ENCODE data around the gene RIC1. TPM values are rescaled to one million over a fixed set of nuclear protein-coding genes. Genes with fewer than 3 reads are reported as not detected.

RIC1 gene
- polyA plus RNA-seq, 1 donor from 2014 or later = 9.5 TPM

GRCh38 chr9:5817862-5818261 lies 189.0 kb downstream of the RIC1 start:
- Mint-ChIP-seq H3K36me3 (peaks cover 15% of the 10 kb centered on the region), H3K9me3 (peaks cover 0 to 2% (median 0%) of the 10 kb centered on the region in 3 donors), H3K4me1 (peaks cover 0 to 4% (median 0%) of the 10 kb centered on the region in 3 donors), H3K27me3 (no peaks in the 10 kb centered on the region), H3K27ac (no peak overlapping the region), H3K4me3 (no peak overlapping the region)

DNA sequence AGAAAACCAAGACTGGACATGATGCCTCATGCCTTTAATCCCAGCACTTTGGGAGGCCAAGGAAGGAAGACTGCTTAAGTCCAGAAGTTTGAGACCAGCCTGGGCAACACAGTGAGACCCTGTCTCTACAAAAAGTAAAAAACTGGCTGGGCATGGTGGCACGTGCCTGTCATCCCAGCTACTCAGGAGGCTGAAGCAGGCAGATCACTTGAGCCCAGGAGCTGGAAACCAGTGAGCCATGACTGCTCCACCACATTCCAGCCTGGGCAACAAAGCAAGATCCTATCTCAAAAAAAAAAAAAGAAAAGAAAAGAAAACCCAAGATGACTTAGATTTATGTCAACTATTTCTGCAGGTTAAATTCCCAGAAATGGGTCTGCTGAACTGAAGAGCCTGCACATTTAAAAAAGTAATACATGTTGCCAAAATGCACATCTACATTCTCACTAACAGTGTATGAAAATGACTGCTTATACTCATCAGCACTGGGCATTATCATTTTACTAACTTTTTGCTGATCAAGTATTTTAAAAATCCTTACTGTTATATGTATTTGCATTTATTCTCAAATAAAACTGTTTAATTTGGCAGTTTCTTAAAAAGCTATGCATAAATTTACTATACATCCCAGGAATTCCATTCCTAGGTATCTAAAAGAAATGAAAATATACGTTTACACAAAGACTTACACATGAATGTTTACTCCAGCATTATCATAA lies 189.7 kb downstream of the RIC1 start:
- Mint-ChIP-seq H3K27ac (no peak overlapping the region), H3K4me1 (peaks cover 0 to 4% (median 0%) of the 10 kb centered on the region in 3 donors), H3K4me3 (no peak overlapping the region), H3K9me3 (peaks cover 0 to 2% (median 0%) of the 10 kb centered on the region in 3 donors), H3K36me3 (peaks cover 13% of the 10 kb centered on the region), H3K27me3 (no peaks in the 10 kb centered on the region)

DNA sequence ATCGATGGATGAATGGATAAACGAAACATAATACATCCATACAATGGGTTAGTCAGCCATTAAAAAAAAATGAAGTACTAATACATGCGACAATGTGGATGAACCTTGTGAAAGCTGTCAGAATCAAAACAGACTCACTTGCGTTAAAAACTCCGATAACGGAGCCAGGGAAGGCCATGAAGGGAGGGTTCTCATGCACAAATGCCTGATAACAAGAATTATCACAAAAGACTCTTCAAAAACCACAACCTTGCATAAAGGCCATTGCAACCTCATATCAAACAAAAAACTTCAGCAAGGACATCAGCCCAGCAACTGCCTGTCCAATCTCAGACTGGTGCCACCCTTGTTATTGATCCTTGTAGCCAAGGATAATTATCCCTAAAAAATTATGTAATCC lies 190.3 kb downstream of the RIC1 start:
- H3K4me1 Mint-ChIP-seq = peaks cover 0 to 4% (median 0%) of the 10 kb centered on the region in 3 donors
- peaks cover 0 to 2% (median 0%) of the 10 kb centered on the region in 3 donors for H3K9me3 Mint-ChIP-seq
- peaks cover 13% of the 10 kb centered on the region for H3K36me3 Mint-ChIP-seq
- no peaks in the 10 kb centered on the region for H3K27me3 Mint-ChIP-seq
- H3K4me3 Mint-ChIP-seq = no peak overlapping the region
- peak overlapping the region in 1 of 3 donors; percentile 63 for H3K27ac Mint-ChIP-seq

DNA sequence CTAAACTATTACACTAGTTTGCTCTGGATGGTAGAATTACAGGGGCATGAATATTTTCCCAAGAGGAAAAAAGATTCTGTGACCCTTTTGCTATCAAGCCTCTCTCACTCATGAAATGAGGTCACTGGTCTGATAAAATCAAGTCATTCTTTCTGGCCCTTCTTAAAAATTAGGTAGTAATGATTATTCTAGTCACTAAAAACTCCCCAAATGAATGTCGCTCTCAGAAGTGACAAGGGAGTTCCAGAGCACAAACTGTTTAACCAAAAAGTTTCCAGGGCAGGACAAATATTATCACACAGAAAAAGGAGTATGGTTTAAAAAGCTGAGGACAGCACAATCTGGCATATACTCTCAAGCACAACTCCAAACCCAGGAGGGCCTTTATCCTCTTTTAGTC lies 191.5 kb downstream of the RIC1 start:
- Mint-ChIP-seq H3K4me1 (peaks cover 0 to 6% (median 4%) of the 10 kb centered on the region in 3 donors), H3K27ac (no peak overlapping the region)

GRCh38 chr9:5825223-5825622 lies 196.3 kb downstream of the RIC1 start:
- peaks cover 7% of the 10 kb centered on the region for H3K36me3 Mint-ChIP-seq

More for the DNA sequence above, 191.5 kb downstream of the RIC1 start:
- peaks cover 18% of the 10 kb centered on the region for H3K36me3 Mint-ChIP-seq
- H3K27me3 Mint-ChIP-seq = no peaks in the 10 kb centered on the region
- peaks cover 0 to 2% (median 0%) of the 10 kb centered on the region in 3 donors for H3K9me3 Mint-ChIP-seq
- H3K4me3 Mint-ChIP-seq = no peak overlapping the region

More at GRCh38 chr9:5825223-5825622, 196.3 kb downstream of the RIC1 start:
- no peak overlapping the region for H3K27ac Mint-ChIP-seq
- H3K9me3 Mint-ChIP-seq = no peaks in the 10 kb centered on the region
- H3K4me1 Mint-ChIP-seq = peaks cover 9 to 15% (median 13%) of the 10 kb centered on the region in 3 donors
- H3K4me3 Mint-ChIP-seq = no peak overlapping the region
- no peaks in the 10 kb centered on the region for H3K27me3 Mint-ChIP-seq

Other genes with a start within 250 kb of the RIC1 start
- gene PLGRKT, start 191.2 kb upstream of the RIC1 start, polyA plus RNA-seq = 28.7 TPM
- gene CD274, start 178.6 kb upstream of the RIC1 start, polyA plus RNA-seq = 0.35 TPM
- 0.18 TPM for gene PDCD1LG2, start 118.6 kb upstream of the RIC1 start, polyA plus RNA-seq
- 6.7 TPM for gene ERMP1, start 204.0 kb downstream of the RIC1 start, polyA plus RNA-seq